Pancreas (tissue), 10 donors: Measurements from ENCODE around the gene OR10T2. TPM values are rescaled to one million over a fixed set of nuclear protein-coding genes. Genes with fewer than 3 reads are reported as not detected.

Source experiments
- ATAC-seq, 4 donors: fragments of 200-7000 bp; cut with Tn5 transposase; one replicate each; pipeline versions ENCODE4 v1.8.0 to v1.9.1; 2020; ENCODE audit warnings: mild to moderate bottlenecking in 4 of 4, moderate library complexity in 4 of 4
- DNase-seq, 6 donors: peaks; one replicate each; pipeline ENCODE4 v3.0.0-alpha.2; 2020
- FAIRE-seq: peaks from 2 replicates; lab custom pipeline; 2012; peaks lifted over from hg19 to GRCh38; lab: Jason Lieb, UNC
- H3K27ac ChIP-seq, 4 donors: fragments of 200-600 bp; sonication (generic); 1 replicate in 3 of 4; 2 replicates in 1 of 4; pipeline versions ENCODE4 v1.5.0 to v1.8.0; 2020
- H3K27me3 ChIP-seq, 4 donors: fragments of 200-600 bp; one replicate each; pipeline ENCODE4 v1.8.0; 2021
- H3K36me3 ChIP-seq, 3 donors: fragments of 200-600 bp; sonication (generic) in 1 of 3; one replicate each; pipeline versions ENCODE4 v1.5.0 to v1.8.0; 2020 to 2021
- H3K4me1 ChIP-seq, 3 donors: fragments of 200-600 bp; one replicate each; pipeline ENCODE4 v1.8.0; 2021
- H3K4me3 ChIP-seq, 4 donors: fragments of 200-600 bp; sonication (generic) in 2 of 4; one replicate each; pipeline versions ENCODE4 v1.5.0 to v1.8.0; 2020 to 2021
- H3K9me3 ChIP-seq, 4 donors: fragments of 200-600 bp; one replicate each; pipeline ENCODE4 v1.8.0; 2021
- WGBS, 2 donors: extraction: QIAGEN DNeasy Blood & Tissue Kit; methylation state at CpG; one replicate each; pipeline ENCODE4 v1.1.7; 2013; 5-methylcytosine and 5-hydroxymethylcytosine counted together
- intact Hi-C, 3 donors: fragments of 100-400 bp; cut with DNase I; formaldehyde crosslinking; loops; one replicate each; pipeline versions ENCODE4 v1.11.1 to v1.14.2; 2022
- polyA plus RNA-seq, 2 donors: library from polyadenylated mRNA; stranded (reverse); fragments of 200-250 nt; gene quantifications; one replicate each; pipeline ENCODE4 v1.2.3, GENCODE V29; 2013
- total RNA-seq, 6 donors: library from RNA; stranded (reverse); fragmentation: NEBNext Ultra II Directional in 4 of 6; extraction: Animal tissue kit (Norgen Biotek cat#: 25700) in 4 of 6; gene quantifications; one replicate each; pipeline versions ENCODE4 v1.2.1 to v1.2.4, GENCODE V29; 2021 to 2023
- TF ChIP-seq, protein P1 (sequence below), 4 donors: fragments of 200-600 bp; sonication (generic) in 3 of 4; IDR thresholded peaks; one replicate each; pipeline versions ENCODE4 v1.5.0 to v1.8.0; 2021; ENCODE audit warnings: antibody characterized with exemption in 4 of 4
- donor health status: healthy with polysubstance abuse.
- donor health status: DM: no; HTN: no; CAD: no; lungs with moderate emphysema.
- donor health status: DM: no; HTN: no; CAD: no.
- donor health status: control.
- donor health status: control.
- donor health status: Bipolar disorder and iron deficiency.
- donor health status: DM: yes; HTN: yes; CAD: no.
- donor health status: DM: no; HTN: no; CAD: no.
- donor health status: DM: no; HTN: no; CAD: no.
- donor health status: DM: yes; HTN: yes; CAD: no.

OR10T2 gene
- total and polyA plus RNA-seq, 8 donors, result not detected

DNA sequence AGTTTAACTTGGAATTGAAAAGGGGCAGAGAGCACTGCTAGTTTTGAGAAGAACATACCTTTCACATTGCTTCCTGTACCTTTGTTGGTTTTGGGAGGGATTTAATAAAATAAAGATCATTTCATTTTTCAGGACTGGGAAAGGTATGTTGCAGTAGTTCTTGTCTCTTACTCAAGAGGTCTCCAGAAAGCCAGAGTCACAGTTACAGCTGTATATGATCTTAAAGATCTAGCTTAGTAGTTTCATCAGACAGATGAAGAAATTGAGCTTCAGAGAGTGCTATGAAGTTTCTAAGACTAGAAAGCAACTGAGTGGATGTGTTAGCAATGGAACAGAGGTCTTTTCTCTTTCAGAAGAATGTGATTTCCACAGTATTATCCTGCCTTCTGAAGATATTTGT, 25.8 kb upstream of the OR10T2 start:
- no peak overlapping the region for H3K4me3 ChIP-seq
- H3K9me3 ChIP-seq, result no peaks in the 10 kb centered on the region
- H3K36me3 ChIP-seq, result no peaks in the 10 kb centered on the region
- FAIRE-seq (no peak), ATAC-seq (no peak), DNase-seq (no peak)
- no peak overlapping the region for H3K27ac ChIP-seq
- H3K27me3 ChIP-seq, result no peaks in the 10 kb centered on the region
- TF ChIP-seq, protein P1, sequence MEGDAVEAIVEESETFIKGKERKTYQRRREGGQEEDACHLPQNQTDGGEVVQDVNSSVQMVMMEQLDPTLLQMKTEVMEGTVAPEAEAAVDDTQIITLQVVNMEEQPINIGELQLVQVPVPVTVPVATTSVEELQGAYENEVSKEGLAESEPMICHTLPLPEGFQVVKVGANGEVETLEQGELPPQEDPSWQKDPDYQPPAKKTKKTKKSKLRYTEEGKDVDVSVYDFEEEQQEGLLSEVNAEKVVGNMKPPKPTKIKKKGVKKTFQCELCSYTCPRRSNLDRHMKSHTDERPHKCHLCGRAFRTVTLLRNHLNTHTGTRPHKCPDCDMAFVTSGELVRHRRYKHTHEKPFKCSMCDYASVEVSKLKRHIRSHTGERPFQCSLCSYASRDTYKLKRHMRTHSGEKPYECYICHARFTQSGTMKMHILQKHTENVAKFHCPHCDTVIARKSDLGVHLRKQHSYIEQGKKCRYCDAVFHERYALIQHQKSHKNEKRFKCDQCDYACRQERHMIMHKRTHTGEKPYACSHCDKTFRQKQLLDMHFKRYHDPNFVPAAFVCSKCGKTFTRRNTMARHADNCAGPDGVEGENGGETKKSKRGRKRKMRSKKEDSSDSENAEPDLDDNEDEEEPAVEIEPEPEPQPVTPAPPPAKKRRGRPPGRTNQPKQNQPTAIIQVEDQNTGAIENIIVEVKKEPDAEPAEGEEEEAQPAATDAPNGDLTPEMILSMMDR (IDR thresholded peaks at IDR 0.05), result no peak
- intact Hi-C loops, result no loop called here
- H3K4me1 ChIP-seq, result no peaks in the 10 kb centered on the region

GRCh38 chr1:158422212-158422611, 22.9 kb upstream of the OR10T2 start:
- Histone ChIP-seq H3K27me3 (no peaks in the 10 kb centered on the region), H3K9me3 (no peaks in the 10 kb centered on the region), H3K4me3 (no peak overlapping the region), H3K4me1 (no peaks in the 10 kb centered on the region), H3K27ac (no peak overlapping the region), H3K36me3 (no peaks in the 10 kb centered on the region)
- FAIRE-seq (no peak), ATAC-seq (no peak), DNase-seq (no peak)
- intact Hi-C loops, result no loop called here
- TF ChIP-seq, protein P1 (IDR thresholded peaks at IDR 0.05), result no peak

DNA sequence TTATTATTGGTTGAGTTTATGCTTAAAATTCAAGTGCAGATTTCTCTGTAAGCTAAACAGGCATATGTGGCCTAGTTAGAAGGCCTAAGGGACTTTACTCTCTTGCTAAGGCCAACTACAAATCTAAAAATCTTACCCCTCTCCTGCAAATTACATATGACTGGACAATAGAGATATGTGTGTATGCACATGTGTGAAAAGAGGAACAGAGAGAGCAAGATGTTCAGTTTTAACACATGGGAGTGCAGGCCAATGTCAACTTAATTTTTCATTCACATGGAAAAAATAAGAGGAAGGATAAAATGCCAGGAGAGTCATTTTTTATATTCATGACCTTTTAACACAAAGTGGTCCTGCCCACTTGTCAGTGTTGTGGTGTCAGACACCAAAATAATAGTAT, 18.3 kb upstream of the OR10T2 start:
- Histone ChIP-seq H3K4me1 (no peaks in the 10 kb centered on the region), H3K4me3 (no peak overlapping the region), H3K36me3 (no peaks in the 10 kb centered on the region), H3K27ac (no peak overlapping the region), H3K27me3 (peaks cover 0 to 3% (median 0%) of the 10 kb centered on the region in 4 donors), H3K9me3 (no peaks in the 10 kb centered on the region)
- FAIRE-seq, result no peak
- ATAC-seq, result no peak
- intact Hi-C loops, result no loop called here
- DNase-seq, result no peak
- TF ChIP-seq, protein P1 (IDR thresholded peaks at IDR 0.05), result no peak

DNA sequence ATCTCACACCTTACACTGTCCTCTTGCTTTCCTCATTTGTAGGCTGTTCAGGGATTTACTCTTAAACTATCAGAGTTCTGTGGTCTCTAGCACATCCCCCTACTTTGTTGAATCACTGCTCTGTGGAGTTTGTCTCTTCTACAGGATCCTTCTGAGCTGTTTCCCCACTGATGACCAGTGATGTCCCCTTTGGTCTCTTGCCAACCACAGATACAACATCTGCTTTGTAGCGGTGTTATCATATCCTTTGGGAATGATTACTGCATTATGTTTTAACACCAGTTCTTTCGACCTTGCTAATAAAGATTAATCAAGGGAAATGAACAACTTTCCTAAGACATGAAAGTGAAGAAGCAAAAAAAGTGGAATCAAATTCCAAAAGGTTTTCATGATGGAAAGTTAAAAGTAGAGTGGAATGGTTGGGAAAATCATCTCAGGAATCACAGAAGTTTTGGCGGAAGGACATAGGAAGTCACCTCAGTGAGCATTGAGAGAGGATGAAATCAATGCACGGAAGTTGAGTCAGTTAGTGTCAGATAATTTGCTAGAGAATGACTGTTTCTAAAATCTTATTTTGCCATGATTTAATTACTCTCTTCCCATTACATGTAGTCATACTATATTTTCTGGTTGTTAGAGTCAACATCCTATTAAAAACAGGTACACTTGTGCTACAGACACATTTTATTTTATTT, 15.5 kb upstream of the OR10T2 start:
- 68 to 79% methylated on average over 4 of the region's 4 CpGs for WGBS, 2 donors
- no peak overlapping the region for H3K4me3 ChIP-seq
- intact Hi-C loops, result no loop called here
- no peak for DNase-seq
- ATAC-seq, result no peak
- FAIRE-seq, result no peak
- H3K27ac ChIP-seq, result no peak overlapping the region
- TF ChIP-seq, protein P1 (IDR thresholded peaks at IDR 0.05), result no peak
- H3K9me3 ChIP-seq, result no peaks in the 10 kb centered on the region
- no peaks in the 10 kb centered on the region for H3K4me1 ChIP-seq
- no peaks in the 10 kb centered on the region for H3K36me3 ChIP-seq
- peaks cover 0 to 6% (median 0%) of the 10 kb centered on the region in 4 donors for H3K27me3 ChIP-seq

GRCh38 chr1:158407092-158407491, 7.8 kb upstream of the OR10T2 start:
- DNase-seq (no peak), FAIRE-seq (no peak)
- intact Hi-C loops, result no loop called here

More at GRCh38 chr1:158407092-158407491, 7.8 kb upstream of the OR10T2 start:
- no peak for ATAC-seq
- H3K4me1 ChIP-seq, result no peaks in the 10 kb centered on the region
- no peaks in the 10 kb centered on the region for H3K36me3 ChIP-seq
- H3K27ac ChIP-seq, result no peak overlapping the region
- no peaks in the 10 kb centered on the region for H3K9me3 ChIP-seq
- TF ChIP-seq, protein P1 (IDR thresholded peaks at IDR 0.05), result no peak
- 73% methylated on average over 5 of the region's 5 CpGs for WGBS, 2 donors
- H3K27me3 ChIP-seq, result no peaks in the 10 kb centered on the region
- no peak overlapping the region for H3K4me3 ChIP-seq
